ENCODE data around the gene MIA. TPM values are rescaled to one million over a fixed set of nuclear protein-coding genes. Genes with fewer than 3 reads are reported as not detected.

MIA gene
- total and polyA plus RNA-seq, 9 of the 15 experiments (the other 6 are each of a cell fraction or from before 2014, with no cell fraction given): 0.21 TPM; not detected in 8

GRCh38 chr19:40798683-40799557, 23.6 kb downstream of the MIA start, which contains the start of gene EGLN2 (continued):
- TF ChIP-seq, protein P1, sequence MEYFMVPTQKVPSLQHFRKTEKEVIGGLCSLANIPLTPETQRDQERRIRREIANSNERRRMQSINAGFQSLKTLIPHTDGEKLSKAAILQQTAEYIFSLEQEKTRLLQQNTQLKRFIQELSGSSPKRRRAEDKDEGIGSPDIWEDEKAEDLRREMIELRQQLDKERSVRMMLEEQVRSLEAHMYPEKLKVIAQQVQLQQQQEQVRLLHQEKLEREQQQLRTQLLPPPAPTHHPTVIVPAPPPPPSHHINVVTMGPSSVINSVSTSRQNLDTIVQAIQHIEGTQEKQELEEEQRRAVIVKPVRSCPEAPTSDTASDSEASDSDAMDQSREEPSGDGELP (CRISPR knock-in tag; IDR thresholded peaks at IDR 0.05; ENCODE audit: borderline replicate concordance): peak; percentile 23; the same call in 1 of the 2 replicates
- TF ChIP-seq GABPB2 (CRISPR knock-in tag; conservative IDR thresholded peaks at IDR 0.05) (no peak), ZNF224 (CRISPR knock-in tag; IDR thresholded peaks at IDR 0.05) (no peak), GTF2F1 (IDR thresholded peaks at IDR 0.05; ENCODE audit: low read depth, low read length) (0 out of 2 replicates have a peak, but pooled peaks have one; percentile 29), NR2F6 (CRISPR knock-in tag; IDR thresholded peaks at IDR 0.05) (no peak), DNMT1 (IDR thresholded peaks at IDR 0.05) (no peak), TBL1XR1 (IDR thresholded peaks at IDR 0.05; ENCODE audit: low read length in 2 of 2) (no peak; a peak in 1 of 4 replicates), ELK1 (CRISPR knock-in tag; IDR thresholded peaks at IDR 0.05) (no peak), NFIX (CRISPR knock-in tag; IDR thresholded peaks at IDR 0.05; ENCODE audit: low read depth) (no peak), ZFP30 (CRISPR knock-in tag; IDR thresholded peaks at IDR 0.05; ENCODE audit: borderline replicate concordance) (no peak), SMARCA5 (IDR thresholded peaks at IDR 0.05) (no peak), SMAD3 (CRISPR knock-in tag; conservative IDR thresholded peaks at IDR 0.05) (no peak), CBX8 (IDR thresholded peaks at IDR 0.05; ENCODE audit: borderline replicate concordance, extremely low read depth, low read depth, low read length, poor library complexity, severe bottlenecking) (no peak), RBM17 (IDR thresholded peaks at IDR 0.05; ENCODE audit: borderline replicate concordance, low read depth, low read length) (no peak), RBBP5 (IDR thresholded peaks at IDR 0.05; ENCODE audit: borderline replicate concordance, insufficient read depth, low read length, poor library complexity, severe bottlenecking) (no peak), HBP1 (CRISPR knock-in tag; IDR thresholded peaks at IDR 0.05) (no peak), ZBTB26 (CRISPR knock-in tag; IDR thresholded peaks at IDR 0.05) (no peak), IFI16 (CRISPR knock-in tag; IDR thresholded peaks at IDR 0.05) (no peak)
- TF ChIP-seq, protein P2, sequence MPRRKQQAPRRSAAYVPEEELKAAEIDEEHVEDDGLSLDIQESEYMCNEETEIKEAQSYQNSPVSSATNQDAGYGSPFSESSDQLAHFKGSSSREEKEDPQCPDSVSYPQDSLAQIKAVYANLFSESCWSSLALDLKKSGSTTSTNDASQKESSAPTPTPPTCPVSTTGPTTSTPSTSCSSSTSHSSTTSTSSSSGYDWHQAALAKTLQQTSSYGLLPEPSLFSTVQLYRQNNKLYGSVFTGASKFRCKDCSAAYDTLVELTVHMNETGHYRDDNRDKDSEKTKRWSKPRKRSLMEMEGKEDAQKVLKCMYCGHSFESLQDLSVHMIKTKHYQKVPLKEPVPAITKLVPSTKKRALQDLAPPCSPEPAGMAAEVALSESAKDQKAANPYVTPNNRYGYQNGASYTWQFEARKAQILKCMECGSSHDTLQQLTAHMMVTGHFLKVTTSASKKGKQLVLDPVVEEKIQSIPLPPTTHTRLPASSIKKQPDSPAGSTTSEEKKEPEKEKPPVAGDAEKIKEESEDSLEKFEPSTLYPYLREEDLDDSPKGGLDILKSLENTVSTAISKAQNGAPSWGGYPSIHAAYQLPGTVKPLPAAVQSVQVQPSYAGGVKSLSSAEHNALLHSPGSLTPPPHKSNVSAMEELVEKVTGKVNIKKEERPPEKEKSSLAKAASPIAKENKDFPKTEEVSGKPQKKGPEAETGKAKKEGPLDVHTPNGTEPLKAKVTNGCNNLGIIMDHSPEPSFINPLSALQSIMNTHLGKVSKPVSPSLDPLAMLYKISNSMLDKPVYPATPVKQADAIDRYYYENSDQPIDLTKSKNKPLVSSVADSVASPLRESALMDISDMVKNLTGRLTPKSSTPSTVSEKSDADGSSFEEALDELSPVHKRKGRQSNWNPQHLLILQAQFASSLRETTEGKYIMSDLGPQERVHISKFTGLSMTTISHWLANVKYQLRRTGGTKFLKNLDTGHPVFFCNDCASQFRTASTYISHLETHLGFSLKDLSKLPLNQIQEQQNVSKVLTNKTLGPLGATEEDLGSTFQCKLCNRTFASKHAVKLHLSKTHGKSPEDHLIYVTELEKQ (CRISPR knock-in tag; IDR thresholded peaks at IDR 0.05): no peak

Measured in K562 (cell line).